SU-DHL-6 (cell line): ENCODE results near the gene UQCRFS1.

Experiments used
- H2AFZ ChIP-seq: fragments of 200-600 bp; sonication (generic); 2 replicates; pipeline ENCODE4 v1.6.1; 2014; ENCODE audit warnings: low read depth, mild to moderate bottlenecking, moderate library complexity, mixed read lengths, antibody characterized with exemption, low read length; ENCODE audit not compliant: severe bottlenecking
- H3F3A ChIP-seq: fragments of 200-600 bp; shearing (Covaris generic); 2 replicates; pipeline ENCODE4 v1.6.0; 2016; ENCODE audit warnings: antibody characterized with exemption, mild to moderate bottlenecking; ENCODE audit not compliant: insufficient read depth
- H3K27ac ChIP-seq: fragments of 200-600 bp; sonication (generic); 2 replicates; pipeline ENCODE4 v1.5.1; 2016; ENCODE audit warnings: low read depth, mild to moderate bottlenecking, low read length, moderate library complexity, mixed read lengths
- H3K27me3 ChIP-seq: fragments of 200-600 bp; sonication (generic), shearing (Covaris generic); 2 replicates; pipeline ENCODE4 v1.6.0; 2014; ENCODE audit warnings: mild to moderate bottlenecking, low read length
- H3K36me3 ChIP-seq: fragments of 200-600 bp; sonication (generic); 2 replicates; pipeline ENCODE4 v1.6.1; 2014; ENCODE audit warnings: mild to moderate bottlenecking, low read length, mixed read lengths
- H3K4me2 ChIP-seq: fragments of 300-600, 200-600 bp; shearing (Covaris generic), sonication (generic); 2 replicates; pipeline ENCODE4 v1.6.0; 2014; ENCODE audit warnings: low read length, low read depth, mild to moderate bottlenecking; ENCODE audit not compliant: poor library complexity, severe bottlenecking
- H3K4me3 ChIP-seq: fragments of 200-600 bp; sonication (generic); 2 replicates; pipeline ENCODE4 v1.5.1; 2014; ENCODE audit warnings: antibody characterized with exemption, low read length, mild to moderate bottlenecking, mixed read lengths; ENCODE audit not compliant: insufficient read depth, poor library complexity, severe bottlenecking
- H3K79me2 ChIP-seq: fragments of 200-600 bp; sonication (generic); 2 replicates; pipeline ENCODE4 v1.6.1; 2014; ENCODE audit warnings: mild to moderate bottlenecking, low read length, moderate library complexity; ENCODE audit not compliant: insufficient read depth
- H3K9ac ChIP-seq: fragments of 200-600 bp; sonication (generic); 2 replicates; pipeline ENCODE4 v1.7.0; 2014; ENCODE audit warnings: mild to moderate bottlenecking, low read length
- H3K9me2 ChIP-seq: fragments of 200-600 bp; sonication (generic); replicated peaks from 2 replicates; pipeline ENCODE4 v1.6.1; 2014; ENCODE audit warnings: low read length; ENCODE audit not compliant: insufficient read depth
- H3K9me3 ChIP-seq: fragments of 200-600 bp; sonication (generic); 2 replicates; pipeline ENCODE4 v1.6.1; 2014; ENCODE audit warnings: low read length, mixed read lengths; ENCODE audit not compliant: insufficient read depth
- H4K20me1 ChIP-seq: fragments of 200-600 bp; sonication (generic); 2 replicates; pipeline ENCODE4 v1.6.1; 2014; ENCODE audit warnings: low read depth, mild to moderate bottlenecking, antibody characterized with exemption, low read length, moderate library complexity, mixed read lengths
- EZH2phosphoT487 ChIP-seq: fragments of 200-600 bp; sonication (generic), shearing (Covaris generic); conservative IDR thresholded peaks from 2 replicates; pipeline ENCODE4 v1.6.1; 2018; ENCODE audit warnings: mild to moderate bottlenecking, antibody characterized with exemption, low read length, moderate library complexity, mixed read lengths
- TF ChIP-seq, protein P1 (sequence below): fragments of 200-600 bp; sonication (generic); IDR thresholded peaks from one replicate; pipeline ENCODE4 v1.5.1; 2017; ENCODE audit warnings: antibody characterized with exemption, mild to moderate bottlenecking, low read length, moderate library complexity; ENCODE audit not compliant: insufficient read depth, poor library complexity, severe bottlenecking

UQCRFS1 gene

GRCh38 chr19:29176981-29177754 is 35.8 kb downstream of the UQCRFS1 start:
- Histone ChIP-seq H3K79me2 (no peaks in the 10 kb centered on the region), H3K27ac (no peak overlapping the region), H3K4me3 (no peak overlapping the region), H3K9ac (no peak overlapping the region), H3K36me3 (no peaks in the 10 kb centered on the region), H3K9me3 (peaks cover 10% of the 10 kb centered on the region; the same call in 1 of the 2 replicates), H3F3A (no peaks in the 10 kb centered on the region), H3K9me2 (no peaks in the 10 kb centered on the region), H3K27me3 (no peaks in the 10 kb centered on the region), H2AFZ (no peak overlapping the region), H4K20me1 (no peaks in the 10 kb centered on the region), H3K4me2 (no peak overlapping the region)
- no peak for TF ChIP-seq EZH2phosphoT487
- TF ChIP-seq, protein P1, sequence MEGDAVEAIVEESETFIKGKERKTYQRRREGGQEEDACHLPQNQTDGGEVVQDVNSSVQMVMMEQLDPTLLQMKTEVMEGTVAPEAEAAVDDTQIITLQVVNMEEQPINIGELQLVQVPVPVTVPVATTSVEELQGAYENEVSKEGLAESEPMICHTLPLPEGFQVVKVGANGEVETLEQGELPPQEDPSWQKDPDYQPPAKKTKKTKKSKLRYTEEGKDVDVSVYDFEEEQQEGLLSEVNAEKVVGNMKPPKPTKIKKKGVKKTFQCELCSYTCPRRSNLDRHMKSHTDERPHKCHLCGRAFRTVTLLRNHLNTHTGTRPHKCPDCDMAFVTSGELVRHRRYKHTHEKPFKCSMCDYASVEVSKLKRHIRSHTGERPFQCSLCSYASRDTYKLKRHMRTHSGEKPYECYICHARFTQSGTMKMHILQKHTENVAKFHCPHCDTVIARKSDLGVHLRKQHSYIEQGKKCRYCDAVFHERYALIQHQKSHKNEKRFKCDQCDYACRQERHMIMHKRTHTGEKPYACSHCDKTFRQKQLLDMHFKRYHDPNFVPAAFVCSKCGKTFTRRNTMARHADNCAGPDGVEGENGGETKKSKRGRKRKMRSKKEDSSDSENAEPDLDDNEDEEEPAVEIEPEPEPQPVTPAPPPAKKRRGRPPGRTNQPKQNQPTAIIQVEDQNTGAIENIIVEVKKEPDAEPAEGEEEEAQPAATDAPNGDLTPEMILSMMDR = no peak

GRCh38 chr19:29173896-29174295 is 39.1 kb downstream of the UQCRFS1 start:
- Histone ChIP-seq H3K27ac (no peak overlapping the region), H3K9me3 (peaks cover 10% of the 10 kb centered on the region; the same call in 1 of the 2 replicates), H3F3A (no peaks in the 10 kb centered on the region), H3K9me2 (no peaks in the 10 kb centered on the region), H3K4me2 (no peak overlapping the region), H3K9ac (no peak overlapping the region), H4K20me1 (no peaks in the 10 kb centered on the region), H3K27me3 (no peaks in the 10 kb centered on the region), H3K4me3 (no peak overlapping the region), H3K79me2 (no peaks in the 10 kb centered on the region), H3K36me3 (no peaks in the 10 kb centered on the region), H2AFZ (no peak overlapping the region)
- no peak for TF ChIP-seq EZH2phosphoT487
- TF ChIP-seq, protein P1 = no peak

DNA sequence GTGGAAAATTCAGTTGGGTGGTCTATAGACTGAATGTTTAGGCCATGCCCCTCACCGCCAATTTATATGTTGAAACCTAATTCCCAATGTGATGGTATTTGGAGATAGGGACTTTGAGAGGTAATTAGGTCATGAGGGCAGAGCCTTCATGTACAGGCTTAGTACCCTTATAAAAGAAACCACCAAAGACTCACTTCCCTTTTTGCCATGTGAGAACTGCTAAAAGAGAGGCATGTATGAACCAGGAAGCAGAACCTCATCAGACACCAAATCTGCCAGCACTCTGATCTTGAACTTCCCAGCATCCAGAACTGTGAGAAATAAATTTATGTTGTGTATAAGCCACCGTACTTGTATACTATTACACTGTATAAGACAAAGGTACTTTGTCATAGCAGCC is 40.6 kb downstream of the UQCRFS1 start:
- no peak overlapping the region for H3K4me3 ChIP-seq
- H3K9ac ChIP-seq = no peak overlapping the region
- H3K9me3 ChIP-seq = peaks cover 5% of the 10 kb centered on the region; the same call in 1 of the 2 replicates
- no peaks in the 10 kb centered on the region for H3K79me2 ChIP-seq
- no peaks in the 10 kb centered on the region for H3K27me3 ChIP-seq
- TF ChIP-seq, protein P1 = no peak
- TF ChIP-seq EZH2phosphoT487 = no peak
- no peaks in the 10 kb centered on the region for H3F3A ChIP-seq
- no peak overlapping the region for H3K27ac ChIP-seq
- no peaks in the 10 kb centered on the region for H4K20me1 ChIP-seq
- no peaks in the 10 kb centered on the region for H3K36me3 ChIP-seq
- no peaks in the 10 kb centered on the region for H3K9me2 ChIP-seq
- peak overlapping the region; percentile 67 for H2AFZ ChIP-seq
- no peak overlapping the region for H3K4me2 ChIP-seq
